Endometrium (tissue), 2 donors: ENCODE measurements around the gene EPB41L1.

Experiments
- FAIRE-seq: peaks from 2 replicates; lab custom pipeline; 2012; peaks lifted over from hg19 to GRCh38; lab: Jason Lieb, UNC
- donor health status: control.
- donor health status: control.

Gene EPB41L1

GRCh38 chr20:36155991-36156390, 1.5 kb downstream of the EPB41L1 start:
- no peak for FAIRE-seq

- no peak for FAIRE-seq
Measured at GRCh38 chr20:36157610-36158009, 3.1 kb downstream of the EPB41L1 start.

GRCh38 chr20:36158160-36158741, 3.7 kb downstream of the EPB41L1 start:
- FAIRE-seq = no peak

- FAIRE-seq = no peak
Measured at GRCh38 chr20:36159833-36160232, 5.3 kb downstream of the EPB41L1 start.

- FAIRE-seq = no peak
Measured at GRCh38 chr20:36162272-36162966, 7.9 kb downstream of the EPB41L1 start.

GRCh38 chr20:36167902-36168503, 13.5 kb downstream of the EPB41L1 start:
- FAIRE-seq = no peak

GRCh38 chr20:36170542-36171215, 16.1 kb downstream of the EPB41L1 start:
- FAIRE-seq = no peak

GRCh38 chr20:36173451-36173933, 19.0 kb downstream of the EPB41L1 start:
- no peak for FAIRE-seq

- FAIRE-seq = no peak
Measured at GRCh38 chr20:36175016-36175415, 20.5 kb downstream of the EPB41L1 start.

GRCh38 chr20:36175475-36175995, 21.0 kb downstream of the EPB41L1 start:
- no peak for FAIRE-seq

GRCh38 chr20:36177716-36178115, 23.2 kb downstream of the EPB41L1 start:
- FAIRE-seq = no peak

GRCh38 chr20:36179170-36179945, 24.8 kb downstream of the EPB41L1 start:
- FAIRE-seq = no peak

GRCh38 chr20:36180323-36180722, 25.8 kb downstream of the EPB41L1 start:
- FAIRE-seq = no peak

- no peak for FAIRE-seq
Measured at GRCh38 chr20:36181934-36182603, 27.5 kb downstream of the EPB41L1 start.

- no peak for FAIRE-seq
Measured at GRCh38 chr20:36182604-36183154, 28.1 kb downstream of the EPB41L1 start.

GRCh38 chr20:36183155-36183944, 28.8 kb downstream of the EPB41L1 start:
- FAIRE-seq = no peak

GRCh38 chr20:36184816-36185776, 30.6 kb downstream of the EPB41L1 start:
- FAIRE-seq = no peak

GRCh38 chr20:36193977-36194712, 39.6 kb downstream of the EPB41L1 start:
- FAIRE-seq = no peak
